Raji (cell line): ENCODE measurements around the gene GALNT7.

Source experiments
- POLR2A ChIP-seq: IDR thresholded peaks from 2 replicates; pipeline ENCODE4 v1.6.1; 2011; ENCODE audit warnings: low read depth, low read length, control low read depth; ENCODE audit not compliant: insufficient read depth

Gene GALNT7

GRCh38 chr4:173152104-173152503, 16.5 kb upstream of the GALNT7 start:
- no peak for TF ChIP-seq POLR2A

GRCh38 chr4:173153445-173153844, 15.2 kb upstream of the GALNT7 start:
- no peak for TF ChIP-seq POLR2A

GRCh38 chr4:173159791-173160190, 8.8 kb upstream of the GALNT7 start:
- TF ChIP-seq POLR2A: no peak

DNA sequence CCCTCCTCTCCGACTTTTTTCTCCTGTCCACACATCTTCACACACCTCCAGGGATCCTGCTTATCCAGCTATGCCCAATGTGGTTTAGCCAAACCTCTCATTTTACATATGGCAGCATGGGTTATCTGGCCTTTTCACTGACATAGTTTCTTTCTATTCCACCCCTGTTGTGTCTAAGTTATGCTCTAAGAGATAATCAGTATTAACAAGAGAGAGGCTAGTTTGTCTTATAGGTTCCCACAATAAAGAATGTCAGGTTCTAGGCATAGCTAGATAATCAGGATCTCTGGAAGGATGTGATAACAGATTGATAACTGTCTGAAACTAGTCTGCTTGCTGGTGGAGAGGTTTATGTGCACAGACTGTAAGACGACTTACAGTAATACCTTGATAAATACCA, 7.7 kb upstream of the GALNT7 start:
- TF ChIP-seq POLR2A: no peak

DNA sequence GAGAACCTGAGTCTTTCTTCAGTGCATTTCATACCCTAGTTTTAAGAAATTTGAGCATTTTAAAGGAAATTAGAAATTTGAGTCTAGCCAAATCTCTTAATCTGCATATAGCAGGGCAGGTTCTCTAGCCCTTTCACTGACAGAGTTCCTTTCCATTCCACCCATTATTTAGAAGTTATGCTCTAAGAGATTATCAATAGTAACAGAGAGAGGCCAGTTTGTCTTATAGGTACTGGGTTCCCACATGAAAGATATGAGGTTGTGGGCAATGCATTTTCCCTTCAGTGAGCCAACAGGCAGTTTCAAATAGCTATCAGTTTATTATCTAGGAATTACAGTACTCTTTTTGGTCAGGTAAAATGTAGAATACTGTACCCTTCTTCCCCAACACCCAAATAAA, 7.3 kb upstream of the GALNT7 start:
- no peak for TF ChIP-seq POLR2A

- no peak for TF ChIP-seq POLR2A
Observed at GRCh38 chr4:173165706-173166105, 2.9 kb upstream of the GALNT7 start.

GRCh38 chr4:173166491-173166890, 2.1 kb upstream of the GALNT7 start:
- no peak for TF ChIP-seq POLR2A

DNA sequence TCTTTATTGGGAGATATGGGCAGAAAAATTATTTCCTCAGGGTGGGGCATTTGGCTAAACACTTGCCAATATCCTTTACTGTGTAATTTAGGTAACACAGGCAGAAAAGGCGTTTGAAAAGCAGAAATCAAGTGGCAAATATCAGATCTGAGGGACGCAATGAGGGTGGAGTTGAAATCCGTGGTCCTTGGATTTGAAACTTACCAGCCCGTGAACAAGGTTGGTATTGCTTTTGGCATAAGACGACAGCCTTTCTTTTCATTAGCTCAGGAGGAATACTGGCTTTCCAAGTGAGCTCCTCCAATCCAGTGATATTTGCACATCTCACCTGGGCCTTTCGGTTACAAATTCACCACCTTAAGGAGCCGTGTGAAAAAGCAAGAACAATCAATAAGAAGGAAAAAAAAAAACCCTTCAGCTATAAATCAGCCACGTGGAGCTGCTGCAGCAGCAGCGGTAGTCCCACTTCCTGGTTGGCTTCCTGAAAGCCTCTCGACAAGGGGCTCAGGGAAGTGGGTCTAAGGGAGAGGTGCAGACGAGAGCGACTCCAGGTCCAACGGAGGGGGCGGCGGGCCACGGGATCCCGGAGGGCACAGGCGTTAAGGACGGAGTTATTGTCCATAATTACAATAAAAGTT, 734 bp upstream of the GALNT7 start:
- TF ChIP-seq POLR2A: peak; percentile 50; the same call in 1 of the 2 replicates

- no peak for TF ChIP-seq POLR2A
Observed at GRCh38 chr4:173169178-173169427, 492 bp downstream of the GALNT7 start.

DNA sequence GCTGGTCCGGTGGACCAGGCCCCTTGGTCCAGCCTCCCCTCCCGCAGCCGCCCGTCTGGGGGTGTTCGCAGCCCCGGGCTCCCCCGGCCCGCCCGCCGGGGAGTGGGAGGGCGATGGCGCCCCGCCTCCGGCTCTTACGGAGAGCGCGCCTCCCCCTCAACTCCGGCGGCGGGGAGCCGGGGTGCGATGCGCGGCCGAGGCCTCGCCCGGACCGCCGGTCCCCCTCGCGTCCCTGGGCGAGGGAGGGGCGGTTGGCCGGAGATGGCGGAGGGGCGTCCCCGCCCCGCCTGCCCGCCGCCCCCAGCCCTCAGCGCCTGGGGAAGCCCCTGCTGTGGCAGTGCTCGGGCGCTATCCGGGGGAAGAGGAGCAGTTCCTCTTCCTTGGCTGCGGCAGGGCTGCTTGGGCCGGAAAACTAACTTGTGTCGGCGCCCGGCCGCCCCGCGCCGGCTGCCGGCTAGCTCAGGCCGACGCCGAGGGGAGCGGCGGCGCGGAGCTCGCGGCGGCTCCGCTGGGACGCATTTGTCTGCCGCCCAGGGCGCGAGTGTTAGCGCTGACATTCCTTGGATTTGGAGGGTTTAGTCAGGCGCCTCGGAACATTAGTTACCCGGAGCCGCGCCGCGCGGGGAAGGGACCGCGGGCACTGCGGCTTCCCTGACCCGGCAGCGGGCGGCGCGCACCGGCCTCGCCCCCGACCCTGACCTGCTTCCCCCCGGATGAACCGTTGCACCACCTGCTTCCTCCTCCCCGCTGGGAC, 994 bp downstream of the GALNT7 start:
- TF ChIP-seq POLR2A: peak; percentile 57; the same call in 1 of the 2 replicates

DNA sequence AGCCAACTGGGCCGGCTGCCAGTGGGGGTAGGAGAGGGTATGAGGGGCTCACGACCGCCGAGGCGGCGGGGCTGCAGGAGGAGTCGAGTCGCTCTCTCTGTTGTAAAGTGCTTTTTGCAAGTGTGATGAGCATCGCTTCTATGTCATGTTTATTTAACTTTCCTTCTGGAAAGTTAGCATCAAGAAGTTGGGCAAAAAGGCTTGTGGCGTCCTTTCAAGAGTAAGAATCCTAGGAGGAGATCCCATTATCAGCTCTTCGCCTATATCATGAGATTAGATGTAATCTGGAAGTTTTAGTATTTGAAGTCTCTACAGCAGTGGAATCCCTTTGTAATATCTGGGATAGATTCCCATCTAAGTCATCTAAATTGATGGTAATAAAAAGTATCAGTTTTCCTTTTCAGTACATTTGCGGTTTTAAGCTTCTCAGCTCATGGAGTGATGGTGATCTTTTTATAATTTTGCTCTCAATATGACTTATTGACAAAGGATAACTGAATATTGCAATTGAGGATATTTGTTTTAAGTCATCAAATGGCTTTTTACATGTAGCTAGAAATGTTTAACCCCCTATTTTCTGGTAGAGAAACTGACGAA, 1.7 kb downstream of the GALNT7 start:
- TF ChIP-seq POLR2A: no peak

- no peak for TF ChIP-seq POLR2A
Observed at GRCh38 chr4:173171098-173171497, 2.5 kb downstream of the GALNT7 start.

GRCh38 chr4:173171987-173172386, 3.4 kb downstream of the GALNT7 start:
- no peak for TF ChIP-seq POLR2A

DNA sequence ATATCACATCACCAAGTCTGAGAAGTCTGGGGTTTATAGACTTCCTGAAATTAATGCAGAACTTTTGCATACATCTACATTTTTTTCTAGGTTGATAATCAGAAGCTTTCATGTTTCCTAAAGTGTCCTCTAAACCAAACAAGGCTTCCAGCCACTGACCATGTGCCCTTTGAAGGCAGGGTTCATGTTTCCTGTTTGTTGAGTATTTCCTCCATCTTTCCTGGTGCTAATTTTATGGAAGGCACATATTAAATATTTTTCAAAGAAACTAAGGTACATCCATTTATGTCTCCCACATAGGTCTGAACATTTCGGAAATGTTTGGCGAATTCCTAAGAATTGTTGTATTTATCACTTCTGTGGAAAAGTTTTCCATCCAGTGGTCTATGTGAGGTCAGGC, 5.6 kb downstream of the GALNT7 start:
- TF ChIP-seq POLR2A: no peak

DNA sequence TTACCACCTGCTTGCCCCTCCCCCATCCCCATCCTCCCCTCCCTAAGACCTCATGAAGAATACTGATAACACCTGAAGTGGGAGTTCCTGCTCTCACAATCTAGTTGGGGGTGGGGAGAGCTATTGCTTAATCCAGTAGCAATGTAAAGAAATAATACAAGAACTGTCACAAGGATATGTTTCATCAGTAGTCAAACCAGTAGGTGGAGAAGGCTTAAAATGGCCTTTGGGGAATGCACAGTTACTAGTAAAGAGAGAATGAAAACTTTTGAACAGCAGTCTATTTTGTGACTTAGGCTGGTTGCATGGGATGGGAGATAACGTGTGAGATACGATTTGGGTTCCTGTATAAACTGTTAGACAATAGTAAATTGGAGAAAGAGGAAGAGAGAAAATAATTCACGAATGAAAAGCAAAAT, 6.0 kb downstream of the GALNT7 start:
- TF ChIP-seq POLR2A: no peak

GRCh38 chr4:173176010-173176409, 7.4 kb downstream of the GALNT7 start:
- TF ChIP-seq POLR2A: no peak
